ENCODE measurements around the gene TMSB15B. TPM values are rescaled to one million over a fixed set of nuclear protein-coding genes. Genes with fewer than 3 reads are reported as not detected.
"Not testable (repeated sequence)": the region's sequence is repeated elsewhere in the genome, so short reads cannot be mapped to it uniquely, and the experiment has no call there.

TMSB15B gene
- total RNA-seq, 1 experiment from 2014 or later: 10.0 TPM

DNA sequence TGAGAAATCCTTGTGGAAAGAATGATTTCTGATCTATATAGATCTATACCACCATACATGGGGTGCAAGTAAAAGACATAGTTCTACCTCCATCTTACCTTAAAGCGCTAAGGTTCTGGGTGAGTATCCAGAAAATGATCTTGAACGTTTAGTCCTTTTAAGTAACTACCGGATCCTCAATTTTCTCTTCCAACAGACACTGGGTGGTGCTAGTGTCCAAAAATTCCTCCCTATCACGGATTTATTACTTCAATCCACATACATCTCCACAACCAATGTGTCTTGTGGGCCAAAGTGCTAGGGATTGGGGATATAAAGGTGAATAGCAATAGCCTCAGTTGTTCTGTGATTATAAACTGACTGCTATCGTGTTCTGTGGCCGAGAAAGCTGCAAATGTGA lies 1.8 kb upstream of the TMSB15B start:
- H3K36me3 ChIP-seq; H3K9me3 ChIP-seq (replicated peaks); H3K4me3 ChIP-seq; H3K27ac ChIP-seq; H3K4me1 ChIP-seq; DNase-seq; H3K27me3 ChIP-seq: not testable (repeated sequence)

DNA sequence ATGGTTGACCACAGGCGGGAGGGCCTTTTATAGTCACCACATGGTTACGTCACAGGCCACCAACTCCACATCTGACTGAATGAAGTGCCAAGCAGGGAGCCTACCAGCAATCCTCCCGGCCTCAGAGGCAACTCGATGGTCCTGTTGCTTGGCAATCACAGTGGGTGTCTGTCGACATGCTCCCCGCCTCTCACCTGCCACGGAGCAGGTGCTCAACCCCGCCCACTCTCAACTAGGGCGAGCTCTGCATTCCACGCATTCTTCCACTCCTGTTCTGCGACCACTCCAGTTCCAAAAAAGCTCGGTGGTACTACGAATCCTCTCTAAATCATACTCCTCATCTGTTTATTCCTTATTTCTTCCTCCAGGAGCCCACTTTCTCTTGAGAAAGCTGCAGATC lies 21.1 kb downstream of the TMSB15B start:
- not testable (repeated sequence) for H3K27ac ChIP-seq; DNase-seq; H3K36me3 ChIP-seq; H3K9me3 ChIP-seq (replicated peaks); H3K4me1 ChIP-seq; H3K4me3 ChIP-seq; H3K27me3 ChIP-seq

GRCh38 chrX:103999234-103999633 lies 36.8 kb downstream of the TMSB15B start:
- H3K4me1 ChIP-seq: no peaks in the 10 kb centered on the region
- no peaks in the 10 kb centered on the region for H3K27me3 ChIP-seq
- H3K9me3 ChIP-seq (replicated peaks): no peaks in the 10 kb centered on the region
- no peak overlapping the region for H3K27ac ChIP-seq
- DNase-seq: no peak
- H3K36me3 ChIP-seq: no peaks in the 10 kb centered on the region
- no peak overlapping the region for H3K4me3 ChIP-seq

GRCh38 chrX:104008831-104009230 lies 46.4 kb downstream of the TMSB15B start:
- no peaks in the 10 kb centered on the region for H3K36me3 ChIP-seq
- H3K27ac ChIP-seq: no peak overlapping the region
- H3K4me3 ChIP-seq: no peak overlapping the region
- DNase-seq: no peak
- H3K27me3 ChIP-seq: no peaks in the 10 kb centered on the region
- no peaks in the 10 kb centered on the region for H3K9me3 ChIP-seq (replicated peaks)
- no peaks in the 10 kb centered on the region for H3K4me1 ChIP-seq

- H3K27ac ChIP-seq: no peak overlapping the region
- no peaks in the 10 kb centered on the region for H3K36me3 ChIP-seq
- H3K4me1 ChIP-seq: no peaks in the 10 kb centered on the region
- no peak overlapping the region for H3K4me3 ChIP-seq
- no peaks in the 10 kb centered on the region for H3K27me3 ChIP-seq
- no peak for DNase-seq
- H3K9me3 ChIP-seq (replicated peaks): no peaks in the 10 kb centered on the region
These were observed 50.7 kb downstream of the TMSB15B start for GRCh38 chrX:104013158-104013557.

- Histone ChIP-seq H3K9me3 (replicated peaks) (no peaks in the 10 kb centered on the region), H3K4me1 (no peaks in the 10 kb centered on the region), H3K36me3 (no peaks in the 10 kb centered on the region), H3K27me3 (no peaks in the 10 kb centered on the region), H3K4me3 (no peak within 1 kb of the TSS), H3K27ac (no peak within 1 kb of the TSS)
- DNase-seq: no peak
These were observed 51.2 kb downstream of the TMSB15B start, which contains the start of gene H2BW1 for GRCh38 chrX:104013606-104014005. TSS of gene H2BW1 (minus strand) at chrX:104013708. CDS start at chrX:104013576, 132 bp downstream.

- H3K27ac ChIP-seq; H3K4me3 ChIP-seq; H3K4me1 ChIP-seq; DNase-seq; H3K9me3 ChIP-seq (replicated peaks); H3K27me3 ChIP-seq; H3K36me3 ChIP-seq: not testable (repeated sequence)
These were observed 53.1 kb downstream of the TMSB15B start for GRCh38 chrX:104015576-104015975.

Other genes starting within 250 kb of the TMSB15B start
- not detected in 2 replicates for gene PLP1, start 185.8 kb upstream of the TMSB15B start, total RNA-seq (2014; rRNA removed; shearing (Covaris generic))
- gene RAB9B, start 130.4 kb upstream of the TMSB15B start, total RNA-seq (2014; rRNA removed; shearing (Covaris generic)): 0.69 and 0.99 TPM in 2 replicates
- gene H2BW1, start 51.1 kb downstream of the TMSB15B start, total RNA-seq (2014; rRNA removed; shearing (Covaris generic)): not detected in 2 replicates
- gene H2BW2, start 77.3 kb downstream of the TMSB15B start, total RNA-seq (2014; rRNA removed; shearing (Covaris generic)): not detected in 2 replicates
- gene TMSB15C, start 113.6 kb downstream of the TMSB15B start, total RNA-seq (2014; rRNA removed; shearing (Covaris generic)): 3.0 and 5.7 TPM in 2 replicates
- gene ZCCHC18, start 149.9 kb downstream of the TMSB15B start, total RNA-seq (2014; rRNA removed; shearing (Covaris generic)): 1.1 and 1.2 TPM in 2 replicates
- 3.1 and 4.2 TPM in 2 replicates for gene SLC25A53, start 194.4 kb downstream of the TMSB15B start, total RNA-seq (2014; rRNA removed; shearing (Covaris generic))
- 7.0 and 7.4 TPM in 2 replicates for gene FAM199X, start 203.8 kb downstream of the TMSB15B start, total RNA-seq (2014; rRNA removed; shearing (Covaris generic))

Measured in SJCRH30 (cell line).